T-cell (primary cell): ENCODE results near the gene TMEM170A. TPM values are rescaled to one million over a fixed set of nuclear protein-coding genes. Genes with fewer than 3 reads are reported as not detected.
"Not testable (repeated sequence)": the region's sequence is repeated elsewhere in the genome, so short reads cannot be mapped to it uniquely, and the experiment has no call there.

Source experiments
- ATAC-seq, 4 experiments: fragments of 200-7000 bp in 3 of 4; fragments of 150-1000 bp in 1 of 4; cut with Tn5 transposase; replicated peaks in 1 of 4; 1 replicate in 3 of 4; 2 replicates in 1 of 4; pipeline ENCODE4 v1.10.0; 2021; ENCODE audit warnings: moderate library complexity in 3 of 4, mild to moderate bottlenecking in 2 of 4, moderate number of reproducible peaks in 1 of 4
- CTCF ChIA-PET, 2 donors: fragments of 300-600 bp; sonication (Branson Sonifier 250); formaldehyde crosslinking; loops; one replicate each; lab custom pipeline; 2022; ENCODE audit warnings: antibody characterized with exemption in 2 of 2; lab: Charles Lee
- POLR2A ChIA-PET, 2 donors: fragments of 300-600 bp; sonication (Branson Sonifier 250); formaldehyde crosslinking; loops; one replicate each; lab custom pipeline; 2022; ENCODE audit warnings: antibody characterized with exemption in 2 of 2; lab: Charles Lee
- DNase-seq, 35 experiments: peaks; one replicate each; pipeline versions ENCODE4 v3.0.0 to v3.0.0-alpha.2; 2013 to 2023
- H3K27ac ChIP-seq: one replicate; pipeline ENCODE4 v1.5.1; 2013; ENCODE audit warnings: low read length
- H3K27me3 ChIP-seq, 2 experiments: replicated peaks in 1 of 2; 1 replicate in 1 of 2; 2 replicates in 1 of 2; pipeline versions ENCODE4 v1.6.1 to v1.7.0; 2013; ENCODE audit warnings: low read length in 1 of 2, mixed read lengths in 1 of 2; ENCODE audit not compliant: control insufficient read depth in 2 of 2, insufficient read depth in 2 of 2; ENCODE audit errors: extremely low read depth in 1 of 2
- H3K36me3 ChIP-seq, 2 donors: 1 replicate in 1 of 2; 2 replicates in 1 of 2; pipeline versions ENCODE4 v1.6.1 to v1.7.0; 2013; ENCODE audit warnings: low read length in 1 of 2; ENCODE audit not compliant: control insufficient read depth in 2 of 2, insufficient read depth in 1 of 2; ENCODE audit errors: extremely low read depth in 1 of 2
- H3K4me1 ChIP-seq, 2 experiments: 1 replicate in 1 of 2; 2 replicates in 1 of 2; pipeline versions ENCODE4 v1.6.1 to v1.7.0; 2013; ENCODE audit warnings: low read length in 2 of 2, mixed read lengths in 1 of 2; ENCODE audit not compliant: insufficient read depth in 2 of 2, control insufficient read depth in 1 of 2; ENCODE audit errors: extremely low read depth in 1 of 2
- H3K4me3 ChIP-seq, 2 donors: 1 replicate in 1 of 2; 2 replicates in 1 of 2; pipeline versions ENCODE4 v1.5.1 to v1.7.0; 2013; ENCODE audit warnings: mild to moderate bottlenecking in 2 of 2, low read length in 1 of 2, moderate library complexity in 1 of 2; ENCODE audit not compliant: control insufficient read depth in 1 of 2; ENCODE audit errors: extremely low read depth in 1 of 2
- H3K9me3 ChIP-seq: 2 replicates; pipeline ENCODE4 v1.7.0; 2013
- H3K27ac Mint-ChIP-seq, 2 donors: one replicate each; pipeline ENCODE4 v1.8.0; 2020 to 2021; ENCODE audit warnings: mild to moderate bottlenecking in 2 of 2, mixed read lengths in 2 of 2
- H3K27me3 Mint-ChIP-seq, 2 donors: one replicate each; pipeline ENCODE4 v1.8.0; 2021 to 2022; ENCODE audit warnings: mixed read lengths in 2 of 2
- H3K36me3 Mint-ChIP-seq: one replicate; pipeline ENCODE4 v1.8.0; 2021; ENCODE audit warnings: mixed read lengths
- H3K4me1 Mint-ChIP-seq, 3 donors: one replicate each; pipeline ENCODE4 v1.8.0; 2020 to 2022; ENCODE audit warnings: mixed read lengths in 3 of 3, mild to moderate bottlenecking in 1 of 3
- H3K4me3 Mint-ChIP-seq, 3 donors: one replicate each; pipeline ENCODE4 v1.8.0; 2020 to 2022; ENCODE audit warnings: mild to moderate bottlenecking in 3 of 3, mixed read lengths in 3 of 3, moderate library complexity in 3 of 3
- H3K9me3 Mint-ChIP-seq, 3 donors: one replicate each; pipeline ENCODE4 v1.8.0; 2020 to 2022; ENCODE audit warnings: mixed read lengths in 3 of 3
- WGBS: methylation state at CpG from one replicate; pipeline ENCODE4 v1.1.5; 2013; ENCODE audit warnings: missing lambda C conversion rate; ENCODE audit not compliant: insufficient coverage; 5-methylcytosine and 5-hydroxymethylcytosine counted together
- total RNA-seq, 35 experiments: library from RNA in 6 of 35; stranded (reverse) in 6 of 35; fragments of 120-200 nt in 1 of 35; gene quantifications; one replicate each; pipeline versions ENCODE4 v1.2.1 to v1.2.4 and lab custom pipeline; 2013 to 2026

The TMEM170A gene
- total RNA-seq (10 to 100 TPM; 37.7 to 45.8 (median 41.9) TPM), total RNA-seq (lab: John Stamatoyannopoulos, UW) (35.9 to 101 (median 64.8) reads per million in 29 experiments)
- total RNA-seq (2013), result 48.4 TPM

- peaks cover 8% of the 10 kb centered on the region for H3K36me3 Mint-ChIP-seq
- H3K27ac Mint-ChIP-seq, result peak within 1 kb of the TSS; percentile 91 to 95
- H3K4me1 Mint-ChIP-seq, result peaks cover 44 to 50% (median 46%) of the 10 kb centered on the region in 3 donors
- ATAC-seq (peak; percentile 89 to 92 (median 92)), DNase-seq (peak; percentile 93 to 100 (median 97))
- Histone ChIP-seq H3K27ac (peak within 1 kb of the TSS; percentile 98), H3K27me3 (peaks cover 0 to 3% of the 10 kb centered on the region in 2 experiments), H3K4me3 (peak within 1 kb of the TSS; percentile 91 to 97), H3K4me1 (peaks cover 9 to 32% of the 10 kb centered on the region in 2 experiments), H3K9me3 (no peaks in the 10 kb centered on the region), H3K36me3 (no peaks in the 10 kb centered on the region)
- H3K9me3 Mint-ChIP-seq, result no peaks in the 10 kb centered on the region
- ChIA-PET POLR2A (interaction anchor here (0.8 to 1.3 kb wide), 5 partner anchors 30 to 265 kb away, joined by 3 to 5 read pairs (median 3); partner anchors contain the start of genes CFDP1 (in 1 of the 2), KARS1 (in 1 of the 2) and TERF2IP (in 1 of the 2)), CTCF (interaction anchor here (0.5 to 2.8 kb wide), 22 partner anchors 9 to 266 kb away, joined by 3 to 30 read pairs (median 4); partner anchors contain the start of genes ADAT1 (in 1 of the 2), CFDP1 (in 1 of the 2) and TMEM231 (in 1 of the 2))
- H3K4me3 Mint-ChIP-seq, result peak within 1 kb of the TSS; percentile 82 to 93 (median 85)
- under 1% methylated on average over 88 of the region's 89 CpGs for WGBS
- H3K27me3 Mint-ChIP-seq, result no peaks in the 10 kb centered on the region
These were observed at the start of gene TMEM170A for GRCh38 chr16:75464122-75464918. TMEM170A (minus strand) TSS chr16:75464689; CDS start chr16:75464600, 89 bp downstream.

GRCh38 chr16:75506574-75506973, 42.1 kb upstream of the TMEM170A start:
- Histone ChIP-seq H3K4me1 (no peaks in the 10 kb centered on the region), H3K27ac (no peak overlapping the region), H3K36me3 (no peaks in the 10 kb centered on the region), H3K27me3 (peaks cover 0 to 10% of the 10 kb centered on the region in 2 experiments), H3K9me3 (no peaks in the 10 kb centered on the region), H3K4me3 (no peak overlapping the region)
- Mint-ChIP-seq H3K4me1 (no peaks in the 10 kb centered on the region), H3K9me3 (no peaks in the 10 kb centered on the region), H3K4me3 (no peak overlapping the region), H3K36me3 (no peaks in the 10 kb centered on the region), H3K27ac (no peak overlapping the region), H3K27me3 (peaks cover 16 to 22% of the 10 kb centered on the region in 2 donors)
- CTCF ChIA-PET, result interaction anchor here in 1 of 2 donors (0.5 kb wide), 1 partner anchor 10 kb away, joined by 3 read pairs; no protein-coding TSS in a partner anchor
- DNase-seq, result no peak
- no peak for ATAC-seq
- no CpG with 5 or more reads among the region's 7 CpGs for WGBS
- POLR2A ChIA-PET, result no interaction called here

GRCh38 chr16:75506107-75506506, 41.6 kb upstream of the TMEM170A start:
- Histone ChIP-seq H3K9me3 (no peaks in the 10 kb centered on the region), H3K27me3 (peaks cover 0 to 13% of the 10 kb centered on the region in 2 experiments), H3K4me3 (no peak overlapping the region), H3K36me3 (no peaks in the 10 kb centered on the region), H3K27ac (no peak overlapping the region), H3K4me1 (no peaks in the 10 kb centered on the region)
- H3K4me3 Mint-ChIP-seq, result no peak overlapping the region
- no peaks in the 10 kb centered on the region for H3K36me3 Mint-ChIP-seq
- WGBS, result 59% methylated on average over 2 of the region's 3 CpGs
- ATAC-seq (no peak), DNase-seq (no peak)
- CTCF ChIA-PET, result interaction anchor here in 1 of 2 donors (0.5 to 0.7 kb wide), 2 partner anchors 9 to 178 kb away, joined by 3 read pairs; no protein-coding TSS in a partner anchor
- H3K4me1 Mint-ChIP-seq, result no peaks in the 10 kb centered on the region
- no peak overlapping the region for H3K27ac Mint-ChIP-seq
- H3K9me3 Mint-ChIP-seq, result no peaks in the 10 kb centered on the region
- peaks cover 16 to 22% of the 10 kb centered on the region in 2 donors for H3K27me3 Mint-ChIP-seq
- POLR2A ChIA-PET, result no interaction called here

- Histone ChIP-seq H3K4me3 (no peak overlapping the region), H3K27me3 (peaks cover 0 to 11% of the 10 kb centered on the region in 2 experiments), H3K4me1 (no peaks in the 10 kb centered on the region), H3K36me3 (no peaks in the 10 kb centered on the region), H3K27ac (no peak overlapping the region), H3K9me3 (no peaks in the 10 kb centered on the region)
- no peak overlapping the region for H3K4me3 Mint-ChIP-seq
- no peaks in the 10 kb centered on the region for H3K9me3 Mint-ChIP-seq
- ChIA-PET POLR2A (no interaction called here), CTCF (no interaction called here)
- H3K27ac Mint-ChIP-seq, result no peak overlapping the region
- DNase-seq, result no peak
- H3K36me3 Mint-ChIP-seq, result no peaks in the 10 kb centered on the region
- H3K4me1 Mint-ChIP-seq, result no peaks in the 10 kb centered on the region
- no peak for ATAC-seq
- 89% methylated on average over 1 of the region's 1 CpG for WGBS
- H3K27me3 Mint-ChIP-seq, result peaks cover 16 to 24% of the 10 kb centered on the region in 2 donors
These were observed 39.3 kb upstream of the TMEM170A start for GRCh38 chr16:75503801-75504200.

- DNase-seq (no peak), ATAC-seq (no peak)
- Histone ChIP-seq H3K9me3 (no peaks in the 10 kb centered on the region), H3K4me1 (no peaks in the 10 kb centered on the region), H3K36me3 (no peaks in the 10 kb centered on the region), H3K27me3 (peaks cover 0 to 8% of the 10 kb centered on the region in 2 experiments), H3K27ac (no peak overlapping the region), H3K4me3 (no peak overlapping the region)
- Mint-ChIP-seq H3K4me3 (no peak overlapping the region), H3K36me3 (no peaks in the 10 kb centered on the region), H3K4me1 (no peaks in the 10 kb centered on the region), H3K27ac (no peak overlapping the region), H3K9me3 (no peaks in the 10 kb centered on the region), H3K27me3 (peaks cover 10 to 24% of the 10 kb centered on the region in 2 donors)
- ChIA-PET POLR2A (no interaction called here), CTCF (no interaction called here)
- WGBS, result 82% methylated on average over 3 of the region's 4 CpGs
These were observed 38.6 kb upstream of the TMEM170A start for GRCh38 chr16:75502916-75503605.

- not testable (repeated sequence) for ATAC-seq
These were observed 37.3 kb upstream of the TMEM170A start for GRCh38 chr16:75501820-75502219.

More at GRCh38 chr16:75501820-75502219, 37.3 kb upstream of the TMEM170A start:
- H3K9me3 ChIP-seq, H3K27ac Mint-ChIP-seq, H3K36me3 Mint-ChIP-seq, POLR2A ChIA-PET, H3K4me3 Mint-ChIP-seq, CTCF ChIA-PET, H3K36me3 ChIP-seq, H3K4me1 Mint-ChIP-seq, H3K27ac ChIP-seq, DNase-seq, H3K27me3 ChIP-seq, H3K4me3 ChIP-seq, H3K4me1 ChIP-seq, H3K9me3 Mint-ChIP-seq: not testable (repeated sequence)
- H3K27me3 Mint-ChIP-seq, result peaks cover 20 to 30% of the 10 kb centered on the region in 2 donors
- 92% methylated on average over 2 of the region's 6 CpGs for WGBS
